OCI-LY3 (cell line): ENCODE data around the gene P3H2.

ENCODE experiments used
- CTCF ChIP-seq: fragments of 200-600, 300-600 bp; sonication (generic); IDR thresholded peaks from 2 replicates; pipeline ENCODE4 v1.5.1; 2014; ENCODE audit warnings: antibody characterized with exemption, low read length, low read depth
- EZH2phosphoT487 ChIP-seq: fragments of 200-600 bp; shearing (Covaris generic); IDR thresholded peaks from 2 replicates; pipeline ENCODE4 v1.6.1; 2018; ENCODE audit warnings: antibody characterized with exemption, mixed run types, low read depth

- TF ChIP-seq CTCF (no peak), EZH2phosphoT487 (no peak)
Measured at GRCh38 chr3:190118438-190118837, 2.3 kb downstream of the P3H2 start.
